Measurements from ENCODE around the gene HIBADH. TPM values are rescaled to one million over a fixed set of nuclear protein-coding genes. Genes with fewer than 3 reads are reported as not detected.

Gene HIBADH
- total RNA-seq, 2 experiments from 2014 or later: 12.9 to 14.4 TPM

DNA sequence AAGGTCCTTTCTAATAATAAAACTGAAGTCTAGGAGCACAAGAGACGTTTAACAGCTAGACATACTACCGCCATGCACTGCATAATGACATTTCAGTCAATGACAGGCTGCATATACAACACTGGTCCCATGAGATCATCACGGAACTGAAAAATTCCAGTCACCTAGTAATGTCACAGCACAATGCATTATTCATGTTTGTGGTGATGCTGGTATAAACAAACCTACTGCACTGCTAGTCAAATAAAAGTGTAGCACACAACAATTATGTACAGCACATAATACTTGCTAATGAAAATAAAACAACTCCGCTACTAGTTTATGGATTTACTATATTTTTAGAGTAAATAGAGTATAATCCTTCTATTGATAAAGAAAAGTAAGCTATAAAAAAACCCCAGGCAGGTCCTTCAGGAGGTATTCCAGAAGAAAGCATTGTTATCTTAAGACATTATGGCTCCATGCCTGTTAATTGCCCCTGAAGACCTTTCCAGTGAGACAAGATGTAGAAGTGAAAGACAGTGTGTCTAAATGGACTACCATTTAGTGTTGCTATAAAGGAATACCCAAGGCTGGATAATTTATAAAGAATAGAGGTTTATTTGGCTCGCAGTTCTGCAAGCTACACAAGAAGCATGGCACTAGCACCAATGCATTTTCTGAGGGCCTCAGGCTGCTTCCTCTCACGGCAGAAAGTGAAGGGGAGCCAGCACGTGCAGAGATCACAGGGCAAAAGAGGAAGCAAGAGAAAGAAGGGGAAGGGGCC lies 47.1 kb downstream of the HIBADH start:
- no peak overlapping the region for H3K27ac Mint-ChIP-seq
- DNase-seq: no peak
- no peaks in the 10 kb centered on the region for H3K27me3 Mint-ChIP-seq
- no peak overlapping the region for H3K4me3 Mint-ChIP-seq
- ATAC-seq (ENCODE audit: low read depth): no peak
- peaks cover 29% of the 10 kb centered on the region for H3K36me3 Mint-ChIP-seq
- peaks cover 16% of the 10 kb centered on the region for H3K9me3 Mint-ChIP-seq
- POLR2A ChIA-PET: no interaction called here
- no peaks in the 10 kb centered on the region for H3K4me1 Mint-ChIP-seq

DNA sequence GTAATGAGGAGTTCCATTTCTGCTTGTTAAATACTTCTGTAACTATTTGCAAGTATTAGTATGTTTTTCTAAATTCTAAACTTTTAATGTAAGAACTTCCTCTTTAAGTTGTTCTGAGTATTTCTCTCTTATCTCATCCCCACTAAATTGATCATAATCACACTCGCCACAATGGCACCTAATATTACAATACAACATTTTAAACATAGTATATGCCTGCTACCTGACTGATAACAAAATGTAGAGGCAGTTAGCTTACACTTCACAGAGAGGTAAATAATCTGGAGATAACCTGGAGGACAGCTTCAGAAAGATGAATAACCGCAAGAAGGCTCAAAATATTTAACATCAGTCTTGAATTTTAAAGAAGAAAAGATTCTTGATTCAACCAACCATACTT lies 48.6 kb downstream of the HIBADH start:
- POLR2A ChIA-PET: no interaction called here
- Mint-ChIP-seq H3K27ac (no peak overlapping the region), H3K27me3 (no peaks in the 10 kb centered on the region), H3K36me3 (peaks cover 19% of the 10 kb centered on the region), H3K4me1 (no peaks in the 10 kb centered on the region), H3K4me3 (no peak overlapping the region), H3K9me3 (peaks cover 6% of the 10 kb centered on the region)
- ATAC-seq (ENCODE audit: low read depth) (no peak), DNase-seq (no peak)

DNA sequence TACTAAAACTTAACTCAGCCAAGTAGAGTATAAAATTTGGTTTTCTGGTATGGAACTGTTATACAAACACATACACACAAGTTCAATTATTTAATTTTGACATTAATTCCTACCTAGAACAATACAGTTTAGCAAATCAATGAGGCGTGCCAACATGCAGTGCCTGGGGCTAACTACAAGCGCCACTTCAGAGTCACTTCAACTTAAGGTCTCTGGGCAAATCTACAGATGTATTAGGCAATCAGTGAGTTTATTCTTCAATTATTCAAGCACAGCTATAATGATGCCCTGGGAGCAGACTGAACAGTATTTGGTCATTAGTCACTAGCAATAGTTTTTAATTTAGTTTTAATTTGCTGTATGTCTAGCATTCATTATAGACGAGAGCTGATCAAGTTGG lies 51.6 kb downstream of the HIBADH start:
- no peaks in the 10 kb centered on the region for H3K4me1 Mint-ChIP-seq
- no peaks in the 10 kb centered on the region for H3K27me3 Mint-ChIP-seq
- no peak for ATAC-seq (ENCODE audit: low read depth)
- H3K36me3 Mint-ChIP-seq: peaks cover 3% of the 10 kb centered on the region
- H3K9me3 Mint-ChIP-seq: no peaks in the 10 kb centered on the region
- no peak overlapping the region for H3K27ac Mint-ChIP-seq
- H3K4me3 Mint-ChIP-seq: no peak overlapping the region
- POLR2A ChIA-PET: no interaction called here
- no peak for DNase-seq

DNA sequence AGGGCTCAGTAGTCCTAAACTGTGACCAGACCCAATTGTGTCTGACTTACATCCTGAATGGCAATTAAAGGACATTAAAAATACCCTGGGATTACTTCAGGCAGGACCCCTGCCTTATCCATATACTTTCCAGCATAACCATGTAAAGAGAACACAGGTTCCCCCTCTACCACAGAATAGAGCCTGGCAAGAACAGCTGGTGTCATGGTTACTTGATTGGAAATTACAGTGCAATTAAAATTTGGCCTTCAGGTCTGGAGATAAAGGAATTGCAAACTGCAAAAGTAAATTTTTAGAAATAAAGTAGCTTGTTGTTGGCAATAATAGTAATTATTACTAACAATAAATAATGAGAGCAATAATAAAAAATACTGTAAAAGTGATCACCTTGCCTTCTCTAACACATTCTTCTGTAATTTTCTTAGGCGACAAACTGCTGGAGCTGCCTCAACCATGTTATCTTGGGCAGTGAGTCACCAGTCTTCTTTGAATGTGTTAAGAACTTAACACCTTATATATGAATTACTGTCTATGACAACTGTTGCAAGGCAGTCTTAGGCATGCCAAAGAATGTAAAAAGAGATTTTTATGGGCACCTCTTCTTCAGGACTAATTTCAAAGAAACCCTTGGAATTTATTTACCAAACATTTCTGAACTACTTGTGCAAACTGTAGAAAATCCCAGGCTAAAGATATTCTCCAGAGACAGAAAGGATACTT lies 53.7 kb downstream of the HIBADH start:
- Mint-ChIP-seq H3K4me1 (no peaks in the 10 kb centered on the region), H3K27ac (no peak overlapping the region)
- POLR2A ChIA-PET: no interaction called here

DNA sequence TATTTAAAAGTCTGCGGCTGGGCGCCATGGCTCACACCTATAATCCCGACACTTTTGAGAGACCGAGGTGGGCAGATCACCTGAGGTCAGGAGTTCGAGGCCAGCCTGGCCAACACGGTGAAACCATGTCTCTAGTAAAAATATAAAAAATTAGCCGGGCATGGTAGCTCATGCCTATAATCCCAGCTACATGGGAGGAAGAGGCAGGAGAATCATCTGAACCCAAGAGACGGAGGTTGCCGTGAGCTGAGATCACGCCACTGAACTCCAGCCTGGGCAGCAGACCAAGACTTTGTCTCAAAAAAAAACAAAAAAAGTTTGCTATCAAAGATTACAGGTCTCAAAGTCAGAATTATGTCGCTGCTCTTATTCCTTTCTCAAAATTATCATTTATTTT lies 55.5 kb downstream of the HIBADH start:
- no peaks in the 10 kb centered on the region for H3K36me3 Mint-ChIP-seq
- no peaks in the 10 kb centered on the region for H3K4me1 Mint-ChIP-seq
- H3K27me3 Mint-ChIP-seq: no peaks in the 10 kb centered on the region
- DNase-seq: no peak
- H3K9me3 Mint-ChIP-seq: no peaks in the 10 kb centered on the region
- ATAC-seq (ENCODE audit: low read depth): no peak
- no peak overlapping the region for H3K4me3 Mint-ChIP-seq
- POLR2A ChIA-PET: interaction anchor here (0.6 kb wide), 1 partner anchor 53 kb away, joined by 3 read pairs; no protein-coding TSS in a partner anchor
- no peak overlapping the region for H3K27ac Mint-ChIP-seq

More for the DNA sequence above, 53.7 kb downstream of the HIBADH start:
- ATAC-seq (ENCODE audit: low read depth) (no peak), DNase-seq (no peak)
- no peaks in the 10 kb centered on the region for H3K36me3 Mint-ChIP-seq
- no peak overlapping the region for H3K4me3 Mint-ChIP-seq
- no peaks in the 10 kb centered on the region for H3K27me3 Mint-ChIP-seq
- H3K9me3 Mint-ChIP-seq: no peaks in the 10 kb centered on the region

DNA sequence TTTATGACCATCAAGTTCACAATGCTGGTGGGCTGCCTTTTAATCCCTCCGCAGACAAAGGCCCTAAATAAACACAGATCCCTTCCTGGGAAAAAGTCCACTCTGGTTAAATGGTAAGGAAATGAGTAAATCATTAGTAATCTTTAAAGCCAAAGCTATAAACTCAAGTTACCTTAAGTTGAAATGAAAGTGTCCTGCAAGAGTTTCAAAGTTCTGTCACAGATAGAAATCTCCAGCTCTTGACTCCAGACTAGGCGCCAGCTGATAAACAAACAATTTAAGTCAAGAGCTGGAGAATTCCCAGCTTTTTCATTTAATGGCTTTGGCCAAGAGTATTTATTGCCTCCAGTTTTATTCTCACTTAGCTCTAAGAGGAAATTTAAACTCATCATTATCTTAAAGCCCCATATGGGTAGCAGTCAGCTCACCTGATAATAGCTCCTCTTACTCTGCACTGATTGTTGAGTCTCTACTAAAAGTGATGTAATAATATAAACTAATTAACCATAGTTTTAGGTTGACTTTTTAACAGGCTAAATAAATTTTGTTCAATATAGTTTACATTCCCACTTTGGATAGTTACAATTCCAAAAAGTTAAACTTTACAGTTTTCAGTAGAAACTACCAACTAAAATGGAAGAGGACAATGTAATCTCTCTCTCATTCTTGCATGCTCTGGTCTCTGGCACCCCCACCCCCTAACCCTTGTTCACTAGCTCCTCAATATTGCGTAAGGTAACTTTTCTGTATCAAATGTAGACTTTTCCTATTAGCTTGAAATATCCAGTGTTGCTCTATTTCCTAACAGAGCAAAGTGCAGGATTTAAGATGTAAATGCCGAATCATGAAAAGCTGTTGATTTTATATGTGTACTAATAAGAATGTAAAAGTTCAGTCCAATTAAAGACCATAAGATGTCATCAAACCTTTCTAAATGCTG lies 56.1 kb downstream of the HIBADH start:
- ATAC-seq (ENCODE audit: low read depth) (no peak), DNase-seq (no peak)
- no peaks in the 10 kb centered on the region for H3K9me3 Mint-ChIP-seq
- H3K4me3 Mint-ChIP-seq: no peak overlapping the region
- H3K36me3 Mint-ChIP-seq: no peaks in the 10 kb centered on the region
- no peaks in the 10 kb centered on the region for H3K4me1 Mint-ChIP-seq
- no peaks in the 10 kb centered on the region for H3K27me3 Mint-ChIP-seq
- POLR2A ChIA-PET: interaction anchor here (0.6 to 2.3 kb wide), 2 partner anchors 54 to 134 kb away, joined by 3 to 5 read pairs; no protein-coding TSS in a partner anchor
- H3K27ac Mint-ChIP-seq: no peak overlapping the region

DNA sequence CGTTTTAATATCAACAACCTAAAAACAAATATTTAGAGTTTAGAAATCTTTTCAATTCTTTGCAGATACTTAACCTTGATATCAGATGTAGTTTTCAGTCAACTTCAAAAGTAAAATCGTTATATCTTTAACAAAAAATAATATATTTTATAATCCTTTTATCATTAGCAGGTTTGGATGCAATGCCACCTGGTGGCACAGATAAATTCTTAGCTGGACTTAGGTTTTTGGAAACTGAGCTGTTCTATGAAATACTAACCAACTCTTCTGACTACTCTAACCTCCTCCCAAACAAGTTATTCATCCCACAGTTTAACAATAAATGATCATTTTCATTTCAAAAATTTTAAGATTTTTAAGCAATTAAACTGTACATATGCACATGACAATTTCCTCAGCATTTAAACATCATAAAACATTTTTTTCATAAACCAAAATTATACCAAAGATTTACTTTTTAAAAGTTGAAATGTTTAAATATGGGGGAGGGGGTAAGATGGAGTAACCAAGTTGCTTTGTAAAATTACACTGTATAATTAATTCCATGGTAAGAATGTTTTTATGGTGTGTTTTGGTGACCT lies 56.9 kb downstream of the HIBADH start:
- no peaks in the 10 kb centered on the region for H3K9me3 Mint-ChIP-seq
- POLR2A ChIA-PET: interaction anchor here (2.3 kb wide), 1 partner anchor 135 kb away, joined by 5 read pairs; no protein-coding TSS in a partner anchor
- no peak for DNase-seq
- H3K27ac Mint-ChIP-seq: no peak overlapping the region
- no peaks in the 10 kb centered on the region for H3K36me3 Mint-ChIP-seq
- no peak overlapping the region for H3K4me3 Mint-ChIP-seq
- no peaks in the 10 kb centered on the region for H3K27me3 Mint-ChIP-seq
- H3K4me1 Mint-ChIP-seq: no peaks in the 10 kb centered on the region
- no peak for ATAC-seq (ENCODE audit: low read depth)

DNA sequence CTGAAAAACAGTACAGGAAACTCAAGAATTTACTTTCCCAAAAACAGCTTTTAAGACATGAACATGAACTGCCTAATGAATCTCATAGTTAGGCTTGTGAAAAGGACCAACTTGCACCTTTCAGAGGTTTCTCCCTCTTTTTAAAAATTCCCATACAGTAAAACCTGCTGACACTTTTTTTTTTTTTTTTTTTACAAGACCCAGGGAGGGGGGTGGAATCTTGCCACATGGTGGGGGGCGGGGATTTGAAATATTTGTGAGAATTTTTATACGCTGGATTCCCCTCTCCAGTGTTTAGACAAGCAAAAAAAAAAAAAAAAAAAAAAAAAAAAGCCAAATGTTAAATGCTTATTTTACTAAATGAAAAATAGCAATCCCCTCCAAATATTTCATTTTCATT lies 57.4 kb downstream of the HIBADH start:
- POLR2A ChIA-PET: interaction anchor here (2.3 kb wide), 1 partner anchor 136 kb away, joined by 5 read pairs; no protein-coding TSS in a partner anchor
- Mint-ChIP-seq H3K4me3 (no peak overlapping the region), H3K9me3 (no peaks in the 10 kb centered on the region), H3K36me3 (no peaks in the 10 kb centered on the region), H3K4me1 (no peaks in the 10 kb centered on the region), H3K27ac (no peak overlapping the region), H3K27me3 (no peaks in the 10 kb centered on the region)
- DNase-seq (no peak), ATAC-seq (ENCODE audit: low read depth) (no peak)

DNA sequence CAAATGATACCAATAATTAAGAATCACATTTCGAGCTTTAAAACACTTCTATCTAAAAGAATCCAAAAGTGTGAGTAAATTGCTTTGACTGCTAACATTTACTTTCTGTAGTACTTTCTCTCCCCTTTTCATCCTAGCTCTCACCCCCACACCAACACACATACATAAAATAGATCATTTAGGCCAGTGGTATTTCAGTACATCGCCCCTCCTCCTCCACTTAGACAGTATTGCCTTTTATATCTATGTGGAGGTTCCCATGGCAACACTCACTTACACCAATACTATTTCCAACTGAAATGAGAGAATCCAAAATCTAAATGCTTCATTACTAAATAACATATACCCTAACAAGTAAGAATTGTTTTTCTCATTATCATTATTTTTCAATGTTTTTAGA lies 58.9 kb downstream of the HIBADH start:
- Mint-ChIP-seq H3K27ac (no peak overlapping the region), H3K27me3 (no peaks in the 10 kb centered on the region), H3K9me3 (no peaks in the 10 kb centered on the region), H3K36me3 (no peaks in the 10 kb centered on the region), H3K4me1 (no peaks in the 10 kb centered on the region), H3K4me3 (no peak overlapping the region)
- no peak for ATAC-seq (ENCODE audit: low read depth)
- POLR2A ChIA-PET: no interaction called here
- no peak for DNase-seq

DNA sequence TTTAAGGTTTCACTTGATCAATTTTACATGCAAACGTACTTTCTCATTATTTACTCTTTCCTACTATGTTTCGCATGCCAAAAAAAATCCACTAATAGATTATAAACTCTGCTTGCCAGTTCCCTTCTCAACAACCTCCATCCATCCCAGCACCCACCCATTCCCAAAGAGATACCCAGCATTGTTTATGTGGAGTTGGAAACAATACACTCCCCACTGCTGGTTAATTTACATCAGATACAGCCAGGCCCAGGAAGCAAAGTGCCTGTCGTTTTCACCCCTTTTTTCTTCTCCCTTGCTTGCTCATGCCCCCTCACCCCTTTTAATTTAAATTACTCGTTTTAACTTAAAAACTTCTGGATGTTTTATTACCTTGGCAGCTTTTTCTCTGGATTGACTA lies 59.9 kb downstream of the HIBADH start:
- POLR2A ChIA-PET: no interaction called here
- Mint-ChIP-seq H3K4me3 (no peak overlapping the region), H3K9me3 (no peaks in the 10 kb centered on the region), H3K27me3 (no peaks in the 10 kb centered on the region), H3K27ac (no peak overlapping the region), H3K36me3 (no peaks in the 10 kb centered on the region), H3K4me1 (no peaks in the 10 kb centered on the region)
- no peak for ATAC-seq (ENCODE audit: low read depth)
- no peak for DNase-seq

DNA sequence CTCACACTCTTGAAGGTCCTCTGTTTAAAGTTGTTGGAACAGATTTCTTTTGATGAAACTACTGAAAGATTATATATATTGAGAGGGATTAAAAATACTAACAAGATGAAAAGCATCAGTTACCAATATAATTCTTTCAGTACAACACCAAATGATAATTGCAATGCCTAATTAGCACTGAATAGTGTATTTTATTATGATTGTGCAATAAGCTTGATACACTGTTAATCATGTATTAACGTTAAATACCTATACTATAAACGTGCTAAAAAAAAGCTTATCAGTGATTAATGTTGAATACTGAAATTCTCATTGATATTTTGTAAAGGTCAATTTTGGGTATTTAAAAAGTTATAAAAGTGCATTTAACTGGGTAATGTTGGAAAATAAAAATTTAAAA lies 61.5 kb downstream of the HIBADH start:
- Mint-ChIP-seq H3K9me3 (no peaks in the 10 kb centered on the region), H3K27ac (no peak overlapping the region), H3K4me3 (no peak overlapping the region), H3K4me1 (no peaks in the 10 kb centered on the region), H3K36me3 (no peaks in the 10 kb centered on the region), H3K27me3 (no peaks in the 10 kb centered on the region)
- POLR2A ChIA-PET: no interaction called here
- ATAC-seq (ENCODE audit: low read depth) (no peak), DNase-seq (no peak)

DNA sequence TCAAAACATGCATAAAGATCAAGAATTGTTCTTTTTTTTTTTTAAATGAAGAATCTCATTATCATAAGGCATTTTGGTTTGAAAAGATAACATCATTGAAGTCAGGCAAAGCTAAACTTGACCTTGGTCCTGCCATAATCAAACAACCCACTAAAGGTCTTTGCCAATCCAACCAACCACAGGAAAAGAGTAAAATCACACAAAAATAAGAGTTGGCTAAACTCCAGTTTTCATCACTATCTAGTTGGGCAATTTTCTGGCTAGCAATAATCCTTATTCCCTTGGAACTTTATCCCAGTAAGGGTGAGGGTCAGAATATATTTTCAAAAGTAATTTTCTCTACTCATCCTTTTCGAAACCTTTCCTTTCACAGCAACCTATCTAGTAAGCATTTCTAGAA lies 62.4 kb downstream of the HIBADH start:
- Mint-ChIP-seq H3K4me1 (no peaks in the 10 kb centered on the region), H3K4me3 (no peak overlapping the region), H3K27me3 (no peaks in the 10 kb centered on the region), H3K36me3 (no peaks in the 10 kb centered on the region), H3K9me3 (no peaks in the 10 kb centered on the region), H3K27ac (no peak overlapping the region)
- POLR2A ChIA-PET: no interaction called here
- no peak for DNase-seq
- no peak for ATAC-seq (ENCODE audit: low read depth)

DNA sequence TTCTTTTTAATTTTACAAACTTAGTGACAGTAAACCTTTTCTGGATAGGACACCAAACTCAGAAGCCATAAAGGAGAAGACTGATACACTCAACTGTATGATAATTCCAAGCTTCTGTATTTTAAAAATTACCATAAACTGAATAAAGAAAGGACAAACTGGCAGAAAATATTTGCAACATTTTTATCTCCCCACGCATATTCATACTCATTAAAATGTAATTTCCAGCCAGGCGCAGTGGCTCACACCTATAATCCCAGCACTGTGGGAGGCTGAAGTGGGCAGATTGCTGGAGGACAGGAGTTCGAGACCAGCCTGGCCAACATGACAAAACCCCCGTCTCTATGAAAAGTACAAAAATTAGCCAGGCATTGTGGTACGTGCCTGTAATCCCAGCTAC lies 67.7 kb downstream of the HIBADH start:
- H3K4me3 Mint-ChIP-seq: no peak overlapping the region

More for the DNA sequence above, 67.7 kb downstream of the HIBADH start:
- Mint-ChIP-seq H3K27ac (no peak overlapping the region), H3K27me3 (no peaks in the 10 kb centered on the region), H3K4me1 (no peaks in the 10 kb centered on the region), H3K36me3 (no peaks in the 10 kb centered on the region), H3K9me3 (no peaks in the 10 kb centered on the region)
- ATAC-seq (ENCODE audit: low read depth) (no peak), DNase-seq (no peak)
- POLR2A ChIA-PET: no interaction called here
